GM12892 (cell line): Measurements from ENCODE around the gene OR52E2.

Experiments used
- POLR2A ChIP-seq: IDR thresholded peaks from 2 replicates; pipeline ENCODE4 v1.6.1; 2011; ENCODE audit warnings: low read depth, low read length, control low read depth
- POLR2AphosphoS5 ChIP-seq: IDR thresholded peaks from 2 replicates; pipeline ENCODE4 v1.6.1; 2011; ENCODE audit warnings: low read depth, low read length, control low read depth

GRCh38 chr11:5103066-5103465 is 43.6 kb upstream of the OR52E2 start:
- no peak for TF ChIP-seq POLR2A
- no peak for TF ChIP-seq POLR2AphosphoS5
